Lung (tissue), 12 donors: ENCODE measurements around the gene TUBGCP2. TPM values are rescaled to one million over a fixed set of nuclear protein-coding genes. Genes with fewer than 3 reads are reported as not detected.

Experiments used
- ATAC-seq: fragments of 200-7000 bp; cut with Tn5 transposase; one replicate; pipeline ENCODE4 v1.9.1; 2020; ENCODE audit warnings: moderate number of reproducible peaks; ENCODE audit not compliant: insufficient read depth, low FRiP score
- DNase-seq, 3 donors: peaks; one replicate each; pipeline ENCODE4 v3.0.0-alpha.2; 2013 to 2017
- H3K27ac ChIP-seq, 2 donors: one replicate each; pipeline ENCODE4 v1.5.1; 2013; ENCODE audit warnings: mild to moderate bottlenecking in 2 of 2, moderate library complexity in 2 of 2, control low read depth in 1 of 2, inconsistent platforms in 1 of 2, low read depth in 1 of 2, low read length in 1 of 2
- H3K27me3 ChIP-seq, 3 donors: one replicate each; pipeline ENCODE4 v1.5.1; 2013; ENCODE audit warnings: low read length in 2 of 3; ENCODE audit not compliant: control insufficient read depth in 3 of 3, insufficient read depth in 3 of 3
- H3K36me3 ChIP-seq, 4 donors: one replicate each; pipeline ENCODE4 v1.5.1; 2013; ENCODE audit warnings: low read length in 4 of 4, mild to moderate bottlenecking in 1 of 4, moderate library complexity in 1 of 4; ENCODE audit not compliant: control insufficient read depth in 4 of 4, insufficient read depth in 4 of 4
- H3K4me1 ChIP-seq, 5 donors: one replicate each; pipeline ENCODE4 v1.5.1; 2013; ENCODE audit warnings: low read length in 5 of 5, mild to moderate bottlenecking in 2 of 5, moderate library complexity in 1 of 5; ENCODE audit not compliant: control insufficient read depth in 5 of 5, insufficient read depth in 5 of 5
- H3K4me3 ChIP-seq: one replicate; pipeline ENCODE4 v1.5.1; 2013; ENCODE audit warnings: mild to moderate bottlenecking, control low read depth, moderate library complexity
- H3K9ac ChIP-seq, 2 donors: one replicate each; pipeline ENCODE4 v1.5.1; 2013; ENCODE audit warnings: low read length in 2 of 2, control low read depth in 1 of 2; ENCODE audit not compliant: insufficient read depth in 1 of 2
- H3K9me3 ChIP-seq, 4 donors: one replicate each; pipeline ENCODE4 v1.5.1; 2013; ENCODE audit warnings: low read length in 3 of 4, mild to moderate bottlenecking in 1 of 4, moderate library complexity in 1 of 4; ENCODE audit not compliant: control insufficient read depth in 4 of 4, insufficient read depth in 3 of 4
- WGBS, 2 donors: extraction: QIAGEN DNeasy Blood & Tissue Kit; methylation state at CpG; one replicate each; pipeline ENCODE4 v1.1.7; 2013; 5-methylcytosine and 5-hydroxymethylcytosine counted together
- polyA plus RNA-seq, 2 donors: library from polyadenylated mRNA; stranded (reverse); fragments of 200-250 nt; gene quantifications; one replicate each; pipeline ENCODE4 v1.2.1, GENCODE V29; 2013
- total RNA-seq, 2 donors: library from RNA; depleted of rRNA in 1 of 2; stranded (reverse); fragments of >200 nt in 1 of 2; gene quantifications; one replicate each; pipeline ENCODE4 v1.2.1, GENCODE V29; 2014 to 2021
- TF ChIP-seq, protein P1 (sequence below): IDR thresholded peaks from 2 replicates; pipeline ENCODE4 v1.5.1; 2012; ENCODE audit warnings: mild to moderate bottlenecking; ENCODE audit errors: control extremely low read depth, extremely low read depth
- donor health status: control.
- donor health status: control.
- donor health status: Bipolar disorder and iron deficiency.
- donor health status: healthy.
- donor health status: DM: yes; HTN: yes; CAD: no.

Gene TUBGCP2
- total and polyA plus RNA-seq, 4 donors: 39.2 to 66.2 (median 53.8) TPM

DNA sequence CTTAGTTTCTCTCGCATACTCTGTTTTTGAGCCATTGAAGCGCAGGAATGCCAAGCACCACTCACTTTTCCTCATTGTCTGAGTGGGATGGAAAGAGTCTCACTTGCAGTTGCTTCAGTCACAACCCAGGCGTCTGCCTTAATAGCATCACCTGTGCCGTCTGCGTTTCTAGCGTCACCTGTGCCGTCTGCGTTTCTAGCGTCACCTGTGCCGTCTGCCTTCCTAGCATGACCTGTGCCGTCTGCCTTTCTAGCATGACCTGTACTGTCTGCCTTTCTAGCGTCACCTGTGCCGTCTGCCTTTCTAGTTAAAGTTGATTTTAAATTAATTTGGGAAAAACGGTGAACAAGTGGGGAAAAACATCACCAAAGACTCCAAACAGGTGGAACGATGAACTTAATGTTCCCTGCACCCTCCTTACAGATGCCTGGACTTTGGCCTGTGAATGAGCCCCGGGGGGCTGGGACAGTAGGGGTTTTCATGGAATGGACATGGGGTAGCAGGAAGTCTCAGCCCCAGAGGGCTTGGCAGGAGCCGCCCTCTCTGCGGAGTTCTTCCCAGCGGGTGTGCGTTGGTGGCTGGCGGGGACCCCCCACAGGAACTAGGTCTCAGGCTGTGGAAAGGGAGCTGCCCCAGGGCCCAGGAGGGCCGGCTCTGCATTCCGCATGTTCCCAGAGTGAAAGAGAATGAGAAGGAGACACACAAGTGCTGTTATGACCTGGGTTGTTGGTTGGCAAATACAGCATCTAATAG is 3.5 kb upstream of the TUBGCP2 start:
- Histone ChIP-seq H3K36me3 (peaks cover 0 to 19% (median 9%) of the 10 kb centered on the region in 4 donors), H3K27ac (no peak overlapping the region), H3K4me1 (peaks cover 4 to 9% (median 6%) of the 10 kb centered on the region in 5 donors), H3K9ac (no peak overlapping the region), H3K4me3 (no peak overlapping the region), H3K9me3 (peaks cover 0 to 2% (median 0%) of the 10 kb centered on the region in 4 donors), H3K27me3 (no peaks in the 10 kb centered on the region)
- ATAC-seq (no peak), DNase-seq (no peak)
- TF ChIP-seq, protein P1, sequence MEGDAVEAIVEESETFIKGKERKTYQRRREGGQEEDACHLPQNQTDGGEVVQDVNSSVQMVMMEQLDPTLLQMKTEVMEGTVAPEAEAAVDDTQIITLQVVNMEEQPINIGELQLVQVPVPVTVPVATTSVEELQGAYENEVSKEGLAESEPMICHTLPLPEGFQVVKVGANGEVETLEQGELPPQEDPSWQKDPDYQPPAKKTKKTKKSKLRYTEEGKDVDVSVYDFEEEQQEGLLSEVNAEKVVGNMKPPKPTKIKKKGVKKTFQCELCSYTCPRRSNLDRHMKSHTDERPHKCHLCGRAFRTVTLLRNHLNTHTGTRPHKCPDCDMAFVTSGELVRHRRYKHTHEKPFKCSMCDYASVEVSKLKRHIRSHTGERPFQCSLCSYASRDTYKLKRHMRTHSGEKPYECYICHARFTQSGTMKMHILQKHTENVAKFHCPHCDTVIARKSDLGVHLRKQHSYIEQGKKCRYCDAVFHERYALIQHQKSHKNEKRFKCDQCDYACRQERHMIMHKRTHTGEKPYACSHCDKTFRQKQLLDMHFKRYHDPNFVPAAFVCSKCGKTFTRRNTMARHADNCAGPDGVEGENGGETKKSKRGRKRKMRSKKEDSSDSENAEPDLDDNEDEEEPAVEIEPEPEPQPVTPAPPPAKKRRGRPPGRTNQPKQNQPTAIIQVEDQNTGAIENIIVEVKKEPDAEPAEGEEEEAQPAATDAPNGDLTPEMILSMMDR: no peak
- WGBS, 2 donors: 94 to 99% methylated on average over 23 of the region's 23 CpGs

DNA sequence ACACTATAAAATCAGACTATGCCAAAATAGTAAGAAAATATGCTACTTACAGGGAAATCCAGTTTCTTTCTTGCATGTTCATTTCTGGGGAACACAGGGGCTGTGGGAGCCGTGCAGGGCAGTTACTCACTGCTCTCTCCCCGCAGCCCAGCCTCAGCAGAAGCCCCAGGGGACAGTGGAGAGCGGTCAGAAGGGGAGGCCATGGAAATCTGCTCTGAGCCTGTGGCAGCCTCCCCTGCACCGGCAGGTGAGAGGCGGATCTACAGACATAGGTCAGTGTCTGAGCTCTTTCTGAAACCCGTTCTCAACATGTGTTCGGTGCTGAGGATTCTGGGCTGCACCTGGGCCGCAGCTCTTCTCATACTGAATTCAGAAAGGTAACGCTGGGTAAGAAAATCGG is 2.9 kb upstream of the TUBGCP2 start:
- Histone ChIP-seq H3K9me3 (peaks cover 0 to 2% (median 0%) of the 10 kb centered on the region in 4 donors), H3K9ac (no peak overlapping the region), H3K27me3 (no peaks in the 10 kb centered on the region), H3K4me1 (peaks cover 7 to 15% (median 10%) of the 10 kb centered on the region in 5 donors), H3K36me3 (peaks cover 0 to 19% (median 9%) of the 10 kb centered on the region in 4 donors), H3K4me3 (no peak overlapping the region), H3K27ac (no peak overlapping the region)
- no peak for ATAC-seq
- WGBS, 2 donors: 93 to 98% methylated on average over 10 of the region's 10 CpGs
- no peak for DNase-seq
- TF ChIP-seq, protein P1: no peak

- ATAC-seq (no peak), DNase-seq (no peak)
- no peak overlapping the region for H3K9ac ChIP-seq
- peaks cover 0 to 2% (median 0%) of the 10 kb centered on the region in 4 donors for H3K9me3 ChIP-seq
- WGBS, 2 donors: 97 to 98% methylated on average over 8 of the region's 8 CpGs
- H3K4me1 ChIP-seq: peaks cover 7 to 15% (median 11%) of the 10 kb centered on the region in 5 donors
- TF ChIP-seq, protein P1: no peak
- H3K27me3 ChIP-seq: no peaks in the 10 kb centered on the region
- H3K27ac ChIP-seq: no peak overlapping the region
- H3K4me3 ChIP-seq: no peak overlapping the region
- peaks cover 0 to 19% (median 9%) of the 10 kb centered on the region in 4 donors for H3K36me3 ChIP-seq
These were observed 2.1 kb upstream of the TUBGCP2 start for GRCh38 chr10:133310789-133311188.
